DND-41 (cell line): ENCODE measurements around the gene EMP2.
"Not testable (repeated sequence)": the region's sequence is repeated elsewhere in the genome, so short reads cannot be mapped to it uniquely, and the experiment has no call there.

Experiments used
- EZH2 ChIP-seq: IDR thresholded peaks from 3 replicates; pipeline ENCODE4 v1.6.1; 2012; ENCODE audit warnings: borderline replicate concordance, low read depth, mild to moderate bottlenecking, moderate library complexity, low read length, inconsistent platforms; ENCODE audit not compliant: severe bottlenecking
- TF ChIP-seq, protein P1 (sequence below): IDR thresholded peaks from 2 replicates; pipeline ENCODE4 v1.5.1; 2012; ENCODE audit warnings: borderline replicate concordance, low read length, moderate library complexity, mild to moderate bottlenecking; ENCODE audit not compliant: poor library complexity, severe bottlenecking; ENCODE audit errors: extremely low read depth

- TF ChIP-seq EZH2 = not testable (repeated sequence)
- TF ChIP-seq, protein P1, sequence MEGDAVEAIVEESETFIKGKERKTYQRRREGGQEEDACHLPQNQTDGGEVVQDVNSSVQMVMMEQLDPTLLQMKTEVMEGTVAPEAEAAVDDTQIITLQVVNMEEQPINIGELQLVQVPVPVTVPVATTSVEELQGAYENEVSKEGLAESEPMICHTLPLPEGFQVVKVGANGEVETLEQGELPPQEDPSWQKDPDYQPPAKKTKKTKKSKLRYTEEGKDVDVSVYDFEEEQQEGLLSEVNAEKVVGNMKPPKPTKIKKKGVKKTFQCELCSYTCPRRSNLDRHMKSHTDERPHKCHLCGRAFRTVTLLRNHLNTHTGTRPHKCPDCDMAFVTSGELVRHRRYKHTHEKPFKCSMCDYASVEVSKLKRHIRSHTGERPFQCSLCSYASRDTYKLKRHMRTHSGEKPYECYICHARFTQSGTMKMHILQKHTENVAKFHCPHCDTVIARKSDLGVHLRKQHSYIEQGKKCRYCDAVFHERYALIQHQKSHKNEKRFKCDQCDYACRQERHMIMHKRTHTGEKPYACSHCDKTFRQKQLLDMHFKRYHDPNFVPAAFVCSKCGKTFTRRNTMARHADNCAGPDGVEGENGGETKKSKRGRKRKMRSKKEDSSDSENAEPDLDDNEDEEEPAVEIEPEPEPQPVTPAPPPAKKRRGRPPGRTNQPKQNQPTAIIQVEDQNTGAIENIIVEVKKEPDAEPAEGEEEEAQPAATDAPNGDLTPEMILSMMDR = not testable (repeated sequence)
Measured at GRCh38 chr16:10533612-10534011, 46.8 kb downstream of the EMP2 start.
